NCI-H1048 (cell line): ENCODE measurements around the gene SNRPA.

ENCODE experiments used
- DNase-seq: peaks from one replicate; lab custom pipeline; 2025; lab: John Stamatoyannopoulos, UW

Gene SNRPA

DNA sequence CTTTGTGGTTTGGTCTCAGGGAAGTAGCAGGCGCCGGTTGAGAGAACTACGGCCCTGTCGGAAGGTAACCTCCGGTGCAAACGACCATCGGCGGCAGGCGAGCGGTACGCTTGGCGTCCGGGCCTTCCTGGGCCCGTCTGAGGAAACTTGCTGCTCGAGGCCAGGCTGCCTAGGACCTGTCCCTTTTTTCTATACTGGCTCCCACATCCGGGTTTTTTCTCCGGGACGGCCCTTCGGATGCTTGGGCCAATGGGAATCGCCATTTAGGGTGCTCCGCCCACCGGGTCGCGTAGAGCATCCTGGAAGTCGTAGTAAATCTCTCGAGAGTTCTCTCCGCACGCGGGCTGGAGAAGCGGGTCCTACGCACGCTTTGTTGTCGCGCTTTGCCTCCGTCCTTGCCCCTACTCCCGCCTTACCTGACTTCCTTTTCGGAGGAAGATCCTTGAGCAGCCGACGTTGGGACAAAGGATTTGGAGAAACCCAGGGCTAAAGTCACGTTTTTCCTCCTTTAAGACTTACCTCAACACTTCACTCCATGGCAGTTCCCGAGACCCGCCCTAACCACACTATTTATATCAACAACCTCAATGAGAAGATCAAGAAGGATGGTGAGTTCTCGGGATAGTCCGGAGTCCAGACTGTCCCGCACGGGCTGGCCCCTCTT lies at the start of gene SNRPA:
Gene SNRPA, plus strand, starts transcription at position 330 of the 664 bp plus-strand sequence. Its CDS starts 206 bp downstream, at position 536.
- peak; percentile 88 for DNase-seq

- DNase-seq: no peak
Observed at GRCh38 chr19:40701758-40702157, 49.2 kb upstream of the SNRPA start.

- no peak for DNase-seq
Observed at GRCh38 chr19:40702337-40703012, 48.5 kb upstream of the SNRPA start.

DNA sequence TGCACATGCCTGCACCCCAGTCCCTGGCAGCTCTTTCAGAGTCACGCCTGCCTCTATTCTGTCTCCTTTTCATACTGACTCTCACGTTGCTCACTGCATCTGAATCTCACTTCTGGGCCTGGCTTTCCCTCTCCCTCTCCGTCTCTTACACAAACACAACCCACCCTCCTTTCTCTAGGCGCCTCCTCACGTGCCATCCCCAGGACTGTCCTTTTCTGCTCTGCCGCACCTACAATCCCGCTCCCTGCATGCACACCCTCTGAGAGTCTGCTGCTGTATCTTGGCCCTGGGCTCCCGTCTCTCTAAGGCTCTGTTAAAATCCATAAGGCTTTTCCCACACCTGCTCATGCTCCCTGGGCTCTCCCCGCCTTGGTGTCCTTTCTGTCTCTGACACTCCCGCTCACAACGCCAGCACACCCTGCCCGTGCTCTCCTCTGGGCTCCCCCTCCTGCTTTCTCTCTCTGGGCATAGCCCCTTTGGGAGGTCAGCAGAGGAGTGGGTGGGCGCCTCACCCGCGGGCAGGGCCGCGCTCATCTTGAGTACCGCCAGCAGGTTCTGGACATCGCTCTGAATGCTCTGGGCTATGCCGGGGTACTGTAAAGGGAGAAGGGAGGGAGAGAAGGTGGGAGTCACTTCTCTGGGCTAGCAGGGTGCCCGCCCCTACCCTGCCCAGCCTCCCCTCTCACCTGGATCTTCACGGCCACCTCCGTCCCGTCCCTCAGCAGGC lies 47.8 kb upstream of the SNRPA start:
- DNase-seq: no peak

GRCh38 chr19:40704491-40705361 lies 46.3 kb upstream of the SNRPA start:
- DNase-seq: no peak

GRCh38 chr19:40705362-40705651 lies 45.7 kb upstream of the SNRPA start:
- no peak for DNase-seq

DNA sequence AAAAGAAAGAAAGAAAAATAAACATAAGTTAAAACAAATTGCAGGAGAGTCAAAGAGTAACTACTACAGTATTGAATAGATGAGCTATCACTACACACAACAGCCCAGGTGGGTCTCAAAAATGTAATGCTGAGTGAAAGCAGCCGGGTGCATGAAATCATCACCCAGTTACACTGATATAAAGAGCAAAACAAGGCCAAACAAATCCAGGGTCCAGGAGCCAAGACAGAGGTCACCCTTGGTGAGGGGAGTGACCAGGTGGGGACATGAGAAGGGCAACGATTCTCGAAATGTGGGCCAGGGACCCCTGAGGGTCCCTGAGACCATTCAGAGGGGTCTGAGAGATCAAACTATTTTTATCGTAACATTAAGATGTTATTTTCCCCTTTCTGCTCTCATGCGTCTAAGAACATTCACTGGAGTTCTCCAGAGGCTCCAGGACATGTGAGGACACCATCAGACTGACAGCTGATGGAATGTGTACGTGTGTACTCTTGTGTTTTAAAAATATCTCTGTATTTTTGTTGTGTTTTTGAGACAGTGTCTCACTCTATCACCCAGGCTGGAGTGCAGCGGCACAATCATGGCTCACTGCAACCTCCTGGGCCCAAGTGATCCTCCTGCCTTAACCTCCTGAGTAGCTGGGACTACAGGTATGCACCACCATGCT lies 44.9 kb upstream of the SNRPA start:
- no peak for DNase-seq

DNA sequence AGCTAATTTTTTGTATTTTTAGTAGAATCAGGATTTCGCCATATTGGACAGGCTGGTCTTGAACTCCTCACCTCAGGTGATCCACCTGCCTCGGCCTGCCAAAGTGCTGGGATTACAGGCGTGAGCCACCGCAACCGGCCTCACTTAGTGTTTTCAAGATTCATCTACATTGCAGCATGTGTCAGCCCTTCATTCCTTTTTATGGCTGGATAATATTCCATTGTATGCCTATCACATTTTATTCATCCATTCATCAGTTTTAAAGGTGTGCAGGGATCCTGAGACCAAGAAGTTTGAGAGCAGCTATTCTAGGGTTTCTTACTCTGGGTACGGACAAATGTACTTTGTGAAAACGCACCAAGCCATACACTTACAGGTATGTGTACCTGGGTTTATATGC lies 43.4 kb upstream of the SNRPA start:
- no peak for DNase-seq

- DNase-seq: no peak
Observed at GRCh38 chr19:40709817-40710216, 41.2 kb upstream of the SNRPA start.

- DNase-seq: no peak
Observed at GRCh38 chr19:40713939-40714338, 37.1 kb upstream of the SNRPA start.

- peak; percentile 82 for DNase-seq
Observed at GRCh38 chr19:40714441-40715299, 36.3 kb upstream of the SNRPA start.

DNA sequence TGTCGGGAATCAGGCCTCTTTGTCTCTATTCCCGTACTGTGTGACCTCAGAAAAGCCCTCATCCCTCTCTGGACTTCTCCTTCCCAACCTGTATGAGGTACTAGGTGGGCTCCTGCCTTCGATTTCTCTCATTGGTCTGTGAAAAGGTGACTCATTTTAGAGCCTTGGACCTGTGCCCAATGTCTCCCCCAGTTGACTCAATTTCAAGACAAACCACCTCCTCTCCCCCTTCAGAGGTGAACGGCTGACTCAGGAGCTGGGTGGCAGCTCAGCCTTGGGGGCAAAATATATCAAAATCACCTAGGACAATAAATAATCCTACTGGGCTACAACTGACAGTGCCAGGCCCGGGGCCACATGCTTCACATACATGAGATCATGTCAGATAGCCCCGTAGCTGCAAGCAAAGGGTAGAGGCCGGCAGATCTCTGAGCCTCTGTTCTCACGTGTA lies 34.9 kb upstream of the SNRPA start:
- no peak for DNase-seq

GRCh38 chr19:40716482-40717324 lies 34.3 kb upstream of the SNRPA start, which contains the start of the genes COQ8B and ITPKC:
Gene COQ8B, minus strand, starts transcription at chr19:40716886. Its CDS starts 2,254 bp downstream, at chr19:40714632.
Gene ITPKC, plus strand, starts transcription at chr19:40717112. Its CDS starts 24 bp downstream, at chr19:40717136.
- DNase-seq: peak; percentile 97

DNA sequence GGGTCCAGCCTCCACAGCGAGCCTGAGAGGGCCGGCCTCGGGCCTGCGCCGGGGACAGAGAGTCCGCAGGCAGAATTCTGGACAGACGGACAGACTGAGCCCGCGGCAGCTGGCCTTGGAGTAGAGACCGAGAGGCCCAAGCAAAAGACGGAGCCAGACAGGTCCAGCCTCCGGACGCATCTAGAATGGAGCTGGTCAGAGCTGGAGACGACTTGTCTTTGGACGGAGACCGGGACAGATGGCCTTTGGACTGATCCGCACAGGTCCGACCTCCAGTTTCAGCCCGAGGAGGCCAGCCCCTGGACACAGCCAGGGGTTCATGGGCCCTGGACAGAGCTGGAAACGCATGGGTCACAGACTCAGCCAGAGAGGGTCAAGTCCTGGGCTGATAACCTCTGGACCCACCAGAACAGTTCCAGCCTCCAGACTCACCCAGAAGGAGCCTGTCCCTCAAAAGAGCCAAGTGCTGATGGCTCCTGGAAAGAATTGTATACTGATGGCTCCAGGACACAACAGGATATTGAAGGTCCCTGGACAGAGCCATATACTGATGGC lies 33.6 kb upstream of the SNRPA start:
- no peak for DNase-seq

- DNase-seq: no peak
Observed at GRCh38 chr19:40717880-40718773, 32.9 kb upstream of the SNRPA start.

DNA sequence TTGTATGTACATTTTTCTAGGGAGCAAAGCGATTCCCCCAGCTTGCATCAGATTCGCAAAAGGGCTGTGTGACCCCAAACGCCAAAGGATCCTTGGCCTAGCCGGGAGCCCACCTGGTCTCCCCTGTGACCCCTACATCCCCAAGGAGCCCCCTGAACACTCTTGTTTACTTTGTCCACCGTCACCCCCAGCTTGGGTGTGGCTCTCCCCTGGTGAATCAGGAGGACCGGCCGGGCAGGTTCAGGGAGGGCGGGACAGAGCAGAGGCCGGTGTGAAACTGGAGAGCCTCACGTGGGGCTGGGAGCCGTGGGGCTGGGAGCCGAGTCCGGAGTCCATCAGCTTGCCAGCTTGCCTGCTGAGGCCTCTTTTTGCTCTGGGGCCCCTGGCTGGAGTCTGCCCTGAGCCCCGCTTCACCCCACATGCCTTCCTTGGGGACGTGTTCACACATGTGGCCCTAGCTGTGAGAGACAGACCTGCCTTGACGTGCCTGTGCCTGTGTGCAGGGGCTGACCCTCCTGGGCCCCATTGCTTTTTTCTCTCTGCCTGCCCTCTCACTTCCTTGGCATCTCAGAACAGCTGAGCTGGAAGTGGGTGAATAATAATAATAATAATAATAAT lies 32.1 kb upstream of the SNRPA start:
- no peak for DNase-seq

GRCh38 chr19:40719414-40719894 lies 31.5 kb upstream of the SNRPA start:
- no peak for DNase-seq

DNA sequence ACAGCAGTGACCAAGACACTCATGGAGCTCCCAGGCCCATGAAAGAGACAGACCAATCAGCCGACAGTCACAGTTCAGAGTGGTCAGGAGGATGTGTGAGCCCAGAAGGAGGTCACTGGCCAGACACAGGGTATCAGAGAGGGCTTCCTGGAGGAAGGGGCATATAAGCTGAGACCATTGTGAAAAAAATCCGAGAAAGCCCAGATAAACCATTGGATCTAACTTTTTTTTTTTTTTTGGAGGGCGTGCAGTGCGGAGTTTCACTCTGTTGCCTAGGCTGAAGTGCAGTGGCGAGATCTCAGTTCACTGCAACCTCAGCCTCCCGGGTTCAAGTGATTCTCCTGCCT lies 29.9 kb upstream of the SNRPA start:
- DNase-seq: no peak
